ENCODE data around the gene ZNF592.

ZNF592 gene

GRCh38 chr15:84819791-84820190 is 71.4 kb downstream of the ZNF592 start:
- no peak for TF ChIP-seq CTCF (IDR thresholded peaks at IDR 0.05; ENCODE audit: low read depth, low read length, missing control alignments)
- H3K4me3 ChIP-seq (ENCODE audit: low read depth, low read length) = no peak overlapping the region
- DNase-seq (ENCODE audit: low read depth) = no peak

DNA sequence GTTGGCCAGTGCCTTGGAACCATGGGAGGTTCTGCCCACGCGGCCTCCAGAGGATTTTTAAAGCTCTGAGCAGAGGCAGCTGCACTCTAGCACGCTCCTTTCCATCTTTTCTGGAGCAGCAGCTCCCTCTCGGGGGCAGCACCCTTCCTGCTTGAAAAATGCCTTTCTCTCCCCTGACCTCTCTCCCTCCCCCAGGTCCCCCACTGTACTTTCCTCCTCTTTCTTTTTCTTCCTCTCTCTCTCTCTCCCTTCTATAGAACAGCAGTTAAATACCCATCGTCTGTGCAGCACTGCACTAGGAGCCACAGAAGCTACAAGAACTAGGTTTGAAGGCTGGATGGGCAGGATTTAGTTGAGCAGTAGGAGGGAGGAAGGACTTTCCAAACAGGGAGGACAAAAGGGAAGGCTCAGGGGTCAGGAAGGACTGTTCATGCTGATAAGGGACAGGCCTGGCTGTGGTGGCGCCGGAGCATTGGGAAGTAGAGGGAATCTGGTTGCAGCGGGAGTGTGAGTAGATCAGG is 73.2 kb downstream of the ZNF592 start:
- H3K4me3 ChIP-seq (ENCODE audit: low read depth, low read length) = no peak overlapping the region
- DNase-seq (ENCODE audit: low read depth) = no peak
- TF ChIP-seq CTCF (IDR thresholded peaks at IDR 0.05; ENCODE audit: low read depth, low read length, missing control alignments) = peak; percentile 17

GRCh38 chr15:84822653-84823281 is 74.4 kb downstream of the ZNF592 start:
- no peak for DNase-seq (ENCODE audit: low read depth)
- H3K4me3 ChIP-seq (ENCODE audit: low read depth, low read length) = no peak overlapping the region
- TF ChIP-seq CTCF (IDR thresholded peaks at IDR 0.05; ENCODE audit: low read depth, low read length, missing control alignments) = no peak

DNA sequence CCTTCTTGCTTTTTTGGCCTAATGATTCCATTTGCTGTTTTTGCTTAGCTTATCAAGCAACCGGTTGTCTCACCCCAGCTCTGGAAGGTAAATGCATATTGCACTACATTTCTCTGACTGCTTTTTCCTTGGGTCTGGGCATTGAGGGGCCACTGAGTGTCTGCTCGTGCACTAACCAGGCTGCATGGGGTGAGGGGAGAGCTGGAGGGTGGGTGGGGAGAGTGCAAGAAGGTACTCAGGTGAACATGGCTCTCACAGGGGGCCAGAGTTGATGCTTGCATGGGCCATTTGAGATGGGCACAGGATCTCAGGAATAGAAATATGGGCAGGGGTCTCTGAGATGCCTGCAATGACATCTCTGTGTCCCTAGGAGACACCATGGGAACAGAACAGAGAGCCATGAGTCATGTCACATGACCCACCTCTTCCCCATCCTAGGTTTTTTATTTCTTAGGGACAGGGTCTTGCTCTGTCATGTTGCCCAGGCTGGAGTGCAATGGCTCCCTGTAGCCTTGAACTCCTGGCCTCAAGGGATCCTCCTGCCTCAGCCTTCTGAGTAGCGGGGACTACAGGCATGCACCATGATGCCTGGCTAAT is 75.0 kb downstream of the ZNF592 start:
- TF ChIP-seq CTCF (IDR thresholded peaks at IDR 0.05; ENCODE audit: low read depth, low read length, missing control alignments) = no peak
- no peak for DNase-seq (ENCODE audit: low read depth)
- no peak overlapping the region for H3K4me3 ChIP-seq (ENCODE audit: low read depth, low read length)

DNA sequence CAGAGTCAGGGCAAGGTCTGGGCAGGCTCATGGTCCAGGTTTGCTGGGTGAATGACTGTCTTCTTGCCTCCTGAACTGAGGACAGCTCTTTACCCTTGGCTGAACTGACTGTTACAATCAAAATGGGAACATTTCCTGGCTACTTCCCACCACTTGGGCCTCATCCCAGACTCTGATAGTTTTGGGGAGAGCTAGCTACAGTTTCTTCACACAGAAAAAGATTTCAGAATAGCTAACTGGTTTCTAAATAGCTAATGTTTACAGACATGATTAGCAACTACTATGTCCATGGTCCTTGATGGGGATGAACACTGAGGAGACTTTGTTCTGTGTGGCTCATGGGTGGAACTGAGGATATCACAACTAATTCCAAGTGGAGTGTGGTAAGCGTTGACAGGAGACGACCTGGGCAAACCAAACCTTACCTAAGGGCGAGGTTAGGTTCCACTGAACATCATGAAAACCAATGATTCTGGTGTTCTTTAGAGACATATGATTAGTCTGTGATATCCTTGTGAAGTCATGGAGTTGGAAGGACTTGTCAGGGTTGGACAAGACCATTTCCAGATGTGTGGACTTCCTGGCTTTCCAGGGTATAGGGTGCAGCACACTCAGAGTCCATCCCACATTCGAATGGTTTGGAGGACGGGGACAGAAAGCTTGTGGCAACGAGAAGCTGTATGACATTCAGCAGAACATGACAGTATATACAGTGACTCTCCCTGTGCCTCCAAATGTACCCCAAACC is 76.0 kb downstream of the ZNF592 start:
- DNase-seq (ENCODE audit: low read depth) = no peak
- H3K4me3 ChIP-seq (ENCODE audit: low read depth, low read length) = no peak overlapping the region
- no peak for TF ChIP-seq CTCF (IDR thresholded peaks at IDR 0.05; ENCODE audit: low read depth, low read length, missing control alignments)

DNA sequence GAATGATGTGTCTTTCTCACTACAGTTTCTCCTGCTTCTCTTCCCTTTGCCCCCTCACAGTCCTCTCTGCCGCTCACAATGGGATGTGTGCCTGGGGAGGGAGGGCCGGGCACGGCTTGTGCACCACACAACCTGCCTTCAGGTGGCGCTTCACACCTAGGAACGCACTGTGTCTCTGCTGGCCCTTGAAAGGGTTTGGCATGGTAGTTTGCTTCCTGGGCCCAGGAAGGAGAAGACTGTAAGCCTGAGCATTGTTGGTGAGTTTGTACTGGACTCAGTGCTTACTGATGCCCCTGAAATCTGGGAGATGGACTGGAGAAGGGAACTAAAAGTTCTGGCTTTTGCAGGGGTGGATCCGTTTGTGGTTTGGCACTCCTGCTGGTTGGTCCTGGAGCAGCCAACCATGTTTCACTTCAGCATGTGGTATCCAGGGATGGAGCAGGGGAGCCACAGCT is 78.0 kb downstream of the ZNF592 start:
- DNase-seq (ENCODE audit: low read depth) = no peak
- peak; percentile 55 for TF ChIP-seq CTCF (IDR thresholded peaks at IDR 0.05; ENCODE audit: low read depth, low read length, missing control alignments)
- no peak overlapping the region for H3K4me3 ChIP-seq (ENCODE audit: low read depth, low read length)

All from GM12864 (cell line).